Eye (tissue), 1 donor: ENCODE data around the gene CEP164.
A peak's percentile ranks its signal among the peaks of the same experiment; 100 is the strongest.
"Not testable (repeated sequence)": the region's sequence is repeated elsewhere in the genome, so short reads cannot be mapped to it uniquely, and the experiment has no call there.

Experiments
- DNase-seq: peaks from one replicate; pipeline ENCODE4 v3.0.0-alpha.2; 2015

Gene CEP164

GRCh38 chr11:117309310-117309709 lies 18.3 kb upstream of the CEP164 start:
- DNase-seq = no peak

- DNase-seq = no peak
Measured at GRCh38 chr11:117313091-117313490, 14.6 kb upstream of the CEP164 start.

- DNase-seq = no peak
Measured at GRCh38 chr11:117313828-117314768, 13.6 kb upstream of the CEP164 start.

GRCh38 chr11:117314840-117315239 lies 12.8 kb upstream of the CEP164 start:
- DNase-seq = no peak

- DNase-seq = peak; percentile 26
Measured at GRCh38 chr11:117315285-117316196, 12.1 kb upstream of the CEP164 start.

- peak; percentile 95 for DNase-seq
Measured at GRCh38 chr11:117316197-117316961, 11.3 kb upstream of the CEP164 start, which contains the start of gene BACE1. Gene BACE1 (minus strand): TSS chr11:117316256. CDS start chr11:117315795, 461 bp downstream.

GRCh38 chr11:117318738-117319137 lies 8.9 kb upstream of the CEP164 start:
- DNase-seq = no peak

GRCh38 chr11:117319214-117319840 lies 8.3 kb upstream of the CEP164 start:
- DNase-seq = no peak

- DNase-seq = not testable (repeated sequence)
Measured at GRCh38 chr11:117327255-117327566, 443 bp upstream of the CEP164 start.

- DNase-seq = no peak
Measured at GRCh38 chr11:117328375-117329010, 839 bp downstream of the CEP164 start.

- DNase-seq = no peak
Measured at GRCh38 chr11:117332843-117333242, 5.2 kb downstream of the CEP164 start.

- DNase-seq = no peak
Measured at GRCh38 chr11:117333917-117334316, 6.3 kb downstream of the CEP164 start.

- DNase-seq = no peak
Measured at GRCh38 chr11:117334896-117335295, 7.2 kb downstream of the CEP164 start.

- DNase-seq = no peak
Measured at GRCh38 chr11:117335399-117335798, 7.7 kb downstream of the CEP164 start.

- DNase-seq = peak; percentile 63
Measured at GRCh38 chr11:117337076-117337475, 9.4 kb downstream of the CEP164 start.

- no peak for DNase-seq
Measured at GRCh38 chr11:117345039-117345438, 17.4 kb downstream of the CEP164 start.

- DNase-seq = no peak
Measured at GRCh38 chr11:117354550-117354949, 26.9 kb downstream of the CEP164 start.

- no peak for DNase-seq
Measured at GRCh38 chr11:117356126-117356890, 28.7 kb downstream of the CEP164 start.

GRCh38 chr11:117361432-117361831 lies 33.8 kb downstream of the CEP164 start:
- no peak for DNase-seq

- peak; percentile 11 for DNase-seq
Measured at GRCh38 chr11:117366248-117366647, 38.6 kb downstream of the CEP164 start.

GRCh38 chr11:117366875-117367274 lies 39.2 kb downstream of the CEP164 start:
- no peak for DNase-seq
